ENCODE data around the gene JPT2. TPM values are rescaled to one million over a fixed set of nuclear protein-coding genes. Genes with fewer than 3 reads are reported as not detected.

JPT2 gene
- total RNA-seq, 1 donor from 2014 or later = 108 TPM

GRCh38 chr16:1651974-1652312 lies 26.1 kb upstream of the JPT2 start:
- DNase-seq (ENCODE audit: low spot score) = no peak

- no peak for DNase-seq (ENCODE audit: low spot score)
These were observed 25.1 kb upstream of the JPT2 start for GRCh38 chr16:1653023-1653422.

- no peak for DNase-seq (ENCODE audit: low spot score)
These were observed 23.4 kb upstream of the JPT2 start for GRCh38 chr16:1654505-1655268.

GRCh38 chr16:1655269-1655807 lies 22.7 kb upstream of the JPT2 start:
- no peak for DNase-seq (ENCODE audit: low spot score)

GRCh38 chr16:1655909-1656807 lies 21.9 kb upstream of the JPT2 start:
- DNase-seq (ENCODE audit: low spot score) = no peak

- no peak for DNase-seq (ENCODE audit: low spot score)
These were observed 21.1 kb upstream of the JPT2 start for GRCh38 chr16:1656808-1657617.

GRCh38 chr16:1657841-1658240 lies 20.2 kb upstream of the JPT2 start:
- no peak for DNase-seq (ENCODE audit: low spot score)

GRCh38 chr16:1659031-1659430 lies 19.0 kb upstream of the JPT2 start:
- DNase-seq (ENCODE audit: low spot score) = no peak

GRCh38 chr16:1661826-1662225 lies 16.3 kb upstream of the JPT2 start:
- DNase-seq (ENCODE audit: low spot score) = no peak

GRCh38 chr16:1662543-1662942 lies 15.5 kb upstream of the JPT2 start:
- no peak for DNase-seq (ENCODE audit: low spot score)

- no peak for DNase-seq (ENCODE audit: low spot score)
These were observed 12.2 kb upstream of the JPT2 start for GRCh38 chr16:1665829-1666228.

- DNase-seq (ENCODE audit: low spot score) = no peak
These were observed 11.8 kb upstream of the JPT2 start for GRCh38 chr16:1666316-1666715.

- DNase-seq (ENCODE audit: low spot score) = no peak
These were observed 10.8 kb upstream of the JPT2 start for GRCh38 chr16:1667271-1667670.

GRCh38 chr16:1667916-1668315 lies 10.2 kb upstream of the JPT2 start:
- no peak for DNase-seq (ENCODE audit: low spot score)

GRCh38 chr16:1668612-1669319 lies 9.3 kb upstream of the JPT2 start:
- no peak for DNase-seq (ENCODE audit: low spot score)

GRCh38 chr16:1669698-1670097 lies 8.4 kb upstream of the JPT2 start:
- no peak for DNase-seq (ENCODE audit: low spot score)

GRCh38 chr16:1670371-1670770 lies 7.7 kb upstream of the JPT2 start:
- no peak for DNase-seq (ENCODE audit: low spot score)

- no peak for DNase-seq (ENCODE audit: low spot score)
These were observed 7.2 kb upstream of the JPT2 start for GRCh38 chr16:1670866-1671265.

GRCh38 chr16:1673424-1674151 lies 4.5 kb upstream of the JPT2 start:
- DNase-seq (ENCODE audit: low spot score) = no peak

- no peak for DNase-seq (ENCODE audit: low spot score)
These were observed 3.8 kb upstream of the JPT2 start for GRCh38 chr16:1674306-1674705.

Measured in ureter (tissue), 1 donor.